ENCODE measurements around the gene DNAAF5.

DNA sequence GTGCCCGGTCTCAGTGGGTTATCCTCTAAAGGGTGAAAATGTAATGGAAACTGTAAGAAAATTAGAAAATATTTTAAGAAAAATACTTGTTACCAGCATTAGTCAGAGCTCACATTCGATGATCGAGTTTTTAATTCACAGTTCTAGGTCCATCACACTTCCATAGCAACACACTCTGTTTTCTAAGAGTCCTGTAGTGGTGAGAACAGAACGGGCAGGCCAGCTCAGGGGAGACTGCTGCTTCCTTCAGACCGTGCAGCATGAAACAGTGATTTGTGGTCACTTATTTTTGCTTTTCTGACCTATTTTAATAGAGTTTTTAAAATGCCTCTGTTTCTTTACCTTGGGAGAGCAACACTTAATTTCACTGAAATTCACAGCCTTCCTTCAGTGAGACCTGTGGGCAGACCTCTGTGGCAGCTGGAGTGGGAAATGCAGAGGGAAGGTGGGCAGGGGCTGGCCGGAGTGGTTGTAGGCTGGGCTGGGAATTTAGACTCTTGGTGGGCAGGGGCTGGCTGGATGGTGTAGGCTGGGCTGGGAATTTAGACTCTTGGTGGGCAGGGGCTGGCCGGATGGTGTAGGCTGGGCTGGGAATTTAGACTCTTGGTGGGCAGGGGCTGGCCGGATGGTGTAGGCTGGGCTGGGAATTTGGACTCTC, 107.2 kb downstream of the DNAAF5 start:
- no peak for TF ChIP-seq CTCF (IDR thresholded peaks at IDR 0.05)
- no peak for TF ChIP-seq POLR2A (IDR thresholded peaks at IDR 0.05)
